Endothelial cell of umbilical vein (primary cell): ENCODE results near the gene TLR6. TPM values are rescaled to one million over a fixed set of nuclear protein-coding genes. Genes with fewer than 3 reads are reported as not detected.

Source experiments
- BruUV-seq: library from RNA; stranded (reverse); fragments of 400-500 nt; replicated peaks from 2 replicates; lab custom pipeline; 2021; lab: Mats Ljungman, UMichigan
- CTCF ChIA-PET: fragments of 300-600, 350-600 bp; sonication (Branson Sonifier 250); formaldehyde crosslinking; loops from one replicate; lab custom pipeline; 2021; ENCODE audit warnings: antibody characterized with exemption, inconsistent platforms; lab: Charles Lee
- POLR2A ChIA-PET: fragments of 300-600, 350-600 bp; sonication (Branson Sonifier 250); formaldehyde crosslinking; loops from one replicate; lab custom pipeline; 2021; ENCODE audit warnings: antibody characterized with exemption, inconsistent platforms; lab: Charles Lee
- DNase-seq: peaks from one replicate; pipeline ENCODE4 v3.0.0-alpha.2; 2011; ENCODE audit warnings: low read depth, low spot score
- FAIRE-seq: peaks from 2 replicates; lab custom pipeline; 2011; peaks lifted over from hg19 to GRCh38; lab: Jason Lieb, UNC
- H2AFZ ChIP-seq: 2 replicates; pipeline ENCODE4 v1.6.0; 2012; ENCODE audit warnings: low read depth, low read length, control low read depth, inconsistent platforms
- H3K27ac ChIP-seq: 2 replicates; pipeline ENCODE4 v1.5.1; 2011; ENCODE audit warnings: low read depth, mild to moderate bottlenecking, control low read depth, low read length, moderate library complexity; ENCODE audit not compliant: insufficient read depth
- H3K27me3 ChIP-seq, 2 experiments: 2 replicates each; pipeline versions ENCODE4 v1.6.0 to v1.6.1; 2011; ENCODE audit warnings: low read length in 2 of 2, mixed read lengths in 1 of 2; ENCODE audit not compliant: control insufficient read depth in 2 of 2, insufficient read depth in 2 of 2
- H3K36me3 ChIP-seq, 2 experiments: 2 replicates in 1 of 2; 3 replicates in 1 of 2; pipeline ENCODE4 v1.5.1; 2011; ENCODE audit warnings: low read length in 2 of 2, mild to moderate bottlenecking in 1 of 2, moderate library complexity in 1 of 2; ENCODE audit not compliant: control insufficient read depth in 2 of 2, insufficient read depth in 2 of 2; ENCODE audit errors: extremely low read depth in 1 of 2
- H3K4me1 ChIP-seq: 3 replicates; pipeline ENCODE4 v1.5.1; 2011; ENCODE audit warnings: mild to moderate bottlenecking, low read length; ENCODE audit not compliant: control insufficient read depth, insufficient read depth; ENCODE audit errors: extremely low read depth
- H3K4me2 ChIP-seq: 2 replicates; pipeline ENCODE4 v1.6.1; 2011; ENCODE audit warnings: low read length, control low read depth, mixed read lengths; ENCODE audit not compliant: insufficient read depth
- H3K4me3 ChIP-seq, 3 experiments: fragments of 200-600 bp in 1 of 3; sonication (generic), shearing (Covaris generic) in 1 of 3; replicated peaks in 1 of 3; 2 replicates each; pipeline ENCODE4 v1.5.1; 2011 to 2016; ENCODE audit warnings: control low read depth in 3 of 3, low read length in 3 of 3, mild to moderate bottlenecking in 2 of 3, inconsistent platforms in 1 of 3, low read depth in 1 of 3, moderate library complexity in 1 of 3; ENCODE audit not compliant: insufficient read depth in 1 of 3
- H3K79me2 ChIP-seq: 2 replicates; pipeline ENCODE4 v1.6.0; 2012; ENCODE audit warnings: low read length, inconsistent platforms; ENCODE audit not compliant: control insufficient read depth, insufficient read depth
- H3K9ac ChIP-seq: replicated peaks from 2 replicates; pipeline ENCODE3; 2011; ENCODE audit warnings: low read length, control low read depth; ENCODE audit not compliant: insufficient read depth; ENCODE audit errors: extremely low read depth
- H3K9me1 ChIP-seq: replicated peaks from 3 replicates; pipeline ENCODE4 v1.6.0; 2011; ENCODE audit warnings: mild to moderate bottlenecking, low read length; ENCODE audit not compliant: control insufficient read depth, insufficient read depth; ENCODE audit errors: extremely low read depth
- H3K9me3 ChIP-seq: replicated peaks from 2 replicates; pipeline ENCODE4 v1.5.1; 2012; ENCODE audit warnings: low read length, inconsistent platforms; ENCODE audit not compliant: control insufficient read depth, insufficient read depth
- H4K20me1 ChIP-seq: replicated peaks from 2 replicates; pipeline ENCODE3; 2011; ENCODE audit warnings: mild to moderate bottlenecking, low read length; ENCODE audit not compliant: control insufficient read depth, insufficient read depth; ENCODE audit errors: extremely low read depth
- CTCF ChIP-seq, 2 donors: IDR thresholded peaks; 1 replicate in 1 of 2; 2 replicates in 1 of 2; pipeline ENCODE4 v1.5.1; 2011; ENCODE audit warnings: low read length in 2 of 2, mild to moderate bottlenecking in 2 of 2, moderate library complexity in 2 of 2, control low read depth in 1 of 2, inconsistent platforms in 1 of 2, low read depth in 1 of 2; ENCODE audit not compliant: insufficient read depth in 1 of 2; ENCODE audit errors: extremely low read depth in 1 of 2
- EZH2 ChIP-seq: IDR thresholded peaks from 2 replicates; pipeline ENCODE4 v1.6.1; 2012; ENCODE audit warnings: borderline replicate concordance, low read depth, mild to moderate bottlenecking, moderate library complexity, low read length, inconsistent platforms; ENCODE audit not compliant: severe bottlenecking
- FOS ChIP-seq: IDR thresholded peaks from 2 replicates; pipeline ENCODE4 v1.6.1; 2011; ENCODE audit warnings: mild to moderate bottlenecking, low read length, moderate library complexity, borderline replicate concordance; ENCODE audit not compliant: insufficient read depth
- GATA2 ChIP-seq: IDR thresholded peaks from 2 replicates; pipeline ENCODE4 v1.7.0; 2011; ENCODE audit warnings: low read depth, mild to moderate bottlenecking, moderate library complexity, mixed read lengths, low read length; ENCODE audit not compliant: insufficient read length, insufficient read depth
- JUN ChIP-seq: IDR thresholded peaks from 2 replicates; pipeline ENCODE4 v1.6.1; 2011; ENCODE audit warnings: borderline replicate concordance, low read depth; ENCODE audit not compliant: insufficient read length, insufficient read depth
- MAX ChIP-seq: IDR thresholded peaks from 2 replicates; pipeline ENCODE4 v1.6.1; 2011; ENCODE audit not compliant: insufficient read depth, insufficient read length
- MYC ChIP-seq: IDR thresholded peaks from one replicate; pipeline ENCODE4 v1.6.1; 2011; ENCODE audit warnings: mild to moderate bottlenecking, low read depth, low read length
- POLR2A ChIP-seq: IDR thresholded peaks from 2 replicates; pipeline ENCODE4 v1.6.1; 2012; ENCODE audit warnings: low read depth, mild to moderate bottlenecking, control low read depth, low read length
- POLR2AphosphoS5 ChIP-seq: IDR thresholded peaks from 2 replicates; pipeline ENCODE4 v1.6.1; 2012; ENCODE audit warnings: low read depth, mild to moderate bottlenecking, control low read depth, low read length, moderate library complexity; ENCODE audit not compliant: insufficient read depth
- dilution Hi-C: fragments of 300-500 bp; cut with MboI; formaldehyde crosslinking; loops from one replicate; pipeline ENCODE4 v1.15.0; 2019; ENCODE audit warnings: low sequenced_read_pairs; ENCODE audit not compliant: extremely low pct_ligation_motif_present
- intact Hi-C: fragments of 100-400 bp; cut with micrococcal nuclease; formaldehyde crosslinking; loops from one replicate; pipeline ENCODE4 v1.10.0; 2022
- polyA plus RNA-seq, 4 experiments: library from polyadenylated mRNA; depleted of rRNA in 3 of 4; stranded (reverse) in 3 of 4; unstranded in 1 of 4; fragments of >200 nt; gene quantifications; 2 replicates each; pipeline versions ENCODE4 v1.2.1 to v1.2.3, GENCODE V29; 2011 to 2012; ENCODE audit warnings: missing spikeins in 1 of 4
- total RNA-seq: library from RNA; stranded (reverse); gene quantifications from 2 replicates; pipeline ENCODE4 v1.2.3, GENCODE V29; 2021

Gene TLR6
- total and polyA plus RNA-seq, 2 donors (not counting 3 experiments of a cell fraction or from before 2014, with no cell fraction given) = 0.19 to 1.7 TPM

- Histone ChIP-seq H3K36me3 (peaks cover 12 to 24% of the 10 kb centered on the region in 2 experiments), H3K79me2 (no peaks in the 10 kb centered on the region), H3K27ac (no peak overlapping the region), H3K4me1 (peaks cover 11% of the 10 kb centered on the region), H3K9ac (no peak overlapping the region), H3K4me3 (no peak overlapping the region), H4K20me1 (no peaks in the 10 kb centered on the region), H3K27me3 (no peaks in the 10 kb centered on the region), H3K4me2 (no peak overlapping the region), H3K9me1 (no peaks in the 10 kb centered on the region), H3K9me3 (no peaks in the 10 kb centered on the region), H2AFZ (no peak overlapping the region)
- no peak for FAIRE-seq
- dilution Hi-C loops (no loop called here), intact Hi-C loops (no loop called here)
- CTCF ChIA-PET = interaction anchor here (1.2 to 2.2 kb wide), 2 partner anchors 15 to 135 kb away, joined by 3 to 6 read pairs; no protein-coding TSS in a partner anchor
- no TSS peak for BruUV-seq
- no peak for DNase-seq
- TF ChIP-seq GATA2 (no peak), MYC (no peak), MAX (no peak), POLR2AphosphoS5 (no peak), JUN (no peak), FOS (no peak), POLR2A (no peak), CTCF (IDR thresholded peaks at IDR 0.05; ENCODE audit: extremely low read depth in 1 of 2, insufficient read depth in 1 of 2, low read depth in 1 of 2, low read length in 2 of 2) (no peak), EZH2 (no peak)
- POLR2A ChIA-PET = no interaction called here
These were observed 37.8 kb upstream of the TLR6 start for GRCh38 chr4:38894322-38894982.
